HEK293 (cell line): ENCODE data around the gene DNMT3B.

Source experiments
- CTCF ChIA-PET: fragments of 350-600 bp; formaldehyde crosslinking; extraction: SDS; loops from one replicate; lab custom pipeline; 2021; ENCODE audit warnings: antibody characterized with exemption; lab: Yijun Ruan, JAX
- POLR2A ChIA-PET: fragments of 300-600 bp; formaldehyde crosslinking; extraction: SDS; loops from one replicate; lab custom pipeline; 2020; ENCODE audit warnings: antibody characterized with exemption, inconsistent platforms; lab: Yijun Ruan, JAX
- H3K27ac ChIP-seq: fragments of 200-500 bp; sonication (Bioruptor generic); 2 replicates; pipeline ENCODE4 v1.5.1; 2014; ENCODE audit warnings: low read depth, low read length, control low read depth, inconsistent platforms; ENCODE audit errors: extremely low read depth
- H3K36me3 ChIP-seq, 2 experiments: fragments of 200-500 bp in 1 of 2; sonication (Bioruptor generic) in 1 of 2; 1 replicate in 1 of 2; 2 replicates in 1 of 2; pipeline ENCODE4 v1.5.1; 2014 to 2017; ENCODE audit warnings: inconsistent platforms in 2 of 2, low read length in 2 of 2; ENCODE audit not compliant: control insufficient read depth in 2 of 2, insufficient read depth in 1 of 2
- H3K4me1 ChIP-seq: fragments of 200-500 bp; sonication (Bioruptor generic); 2 replicates; pipeline ENCODE4 v1.5.1; 2014; ENCODE audit warnings: mild to moderate bottlenecking, low read length, inconsistent platforms; ENCODE audit not compliant: control insufficient read depth, insufficient read depth
- H3K4me3 ChIP-seq: 2 replicates; pipeline ENCODE4 v1.5.1; 2011; ENCODE audit warnings: low read depth, mild to moderate bottlenecking, control low read depth, low read length, moderate library complexity
- H3K9me3 ChIP-seq: fragments of 200-500 bp; sonication (Bioruptor generic); 2 replicates; pipeline ENCODE4 v1.5.1; 2014; ENCODE audit warnings: low read depth, low read length, inconsistent platforms; ENCODE audit not compliant: control insufficient read depth, insufficient read depth
- IKZF3 ChIP-seq: fragments of 450-650 bp; IDR thresholded peaks from 2 replicates; pipeline ENCODE4 v1.5.0; 2018; ENCODE audit warnings: missing biosample characterization, mild to moderate bottlenecking, missing genetic modification characterization, moderate library complexity
- MEIS1 ChIP-seq: sonication (generic); formaldehyde crosslinking; IDR thresholded peaks from 2 replicates; pipeline ENCODE4 v1.8.1; 2022; ENCODE audit warnings: missing genetic modification reagents, mild to moderate bottlenecking, borderline replicate concordance
- SCRT1 ChIP-seq: fragments of 450-650 bp; formaldehyde crosslinking; IDR thresholded peaks from 2 replicates; pipeline ENCODE4 v1.5.1; 2016; ENCODE audit warnings: missing biosample characterization, missing genetic modification characterization, borderline replicate concordance
- SP3 ChIP-seq: fragments of 450-650 bp; formaldehyde crosslinking; IDR thresholded peaks from 2 replicates; pipeline ENCODE4 v1.5.1; 2016; ENCODE audit warnings: missing biosample characterization, missing genetic modification characterization
- ZBTB7A ChIP-seq: fragments of 450-650 bp; formaldehyde crosslinking; IDR thresholded peaks from 2 replicates; pipeline ENCODE4 v1.5.1; 2016; ENCODE audit warnings: low read depth, missing biosample characterization, missing genetic modification characterization
- ZFP69B ChIP-seq: fragments of 450-650 bp; formaldehyde crosslinking; IDR thresholded peaks from 2 replicates; pipeline ENCODE4 v1.5.1; 2016; ENCODE audit warnings: missing biosample characterization, missing genetic modification characterization
- ZNF10 ChIP-seq: fragments of 450-650 bp; formaldehyde crosslinking; IDR thresholded peaks from 2 replicates; pipeline ENCODE4 v1.5.1; 2017; ENCODE audit warnings: missing biosample characterization, missing genetic modification characterization
- ZNF121 ChIP-seq: fragments of 450-650 bp; formaldehyde crosslinking; IDR thresholded peaks from 2 replicates; pipeline ENCODE4 v1.5.1; 2016; ENCODE audit warnings: missing biosample characterization, missing genetic modification characterization
- ZNF132 ChIP-seq: fragments of 450-650 bp; formaldehyde crosslinking; IDR thresholded peaks from 2 replicates; pipeline ENCODE4 v1.5.1; 2017; ENCODE audit warnings: missing biosample characterization, missing genetic modification characterization, borderline replicate concordance
- ZNF140 ChIP-seq: fragments of 450-650 bp; formaldehyde crosslinking; IDR thresholded peaks from 2 replicates; pipeline ENCODE4 v1.5.1; 2016; ENCODE audit warnings: missing biosample characterization, missing genetic modification characterization
- ZNF169 ChIP-seq: fragments of 450-650 bp; formaldehyde crosslinking; IDR thresholded peaks from 2 replicates; pipeline ENCODE4 v1.5.1; 2016; ENCODE audit warnings: missing biosample characterization, missing genetic modification characterization
- ZNF184 ChIP-seq: fragments of 450-650 bp; IDR thresholded peaks from 2 replicates; pipeline ENCODE4 v1.5.1; 2018; ENCODE audit warnings: missing biosample characterization, mild to moderate bottlenecking, missing genetic modification characterization
- ZNF2 ChIP-seq: fragments of 450-650 bp; formaldehyde crosslinking; IDR thresholded peaks from 2 replicates; pipeline ENCODE4 v1.5.1; 2016; ENCODE audit warnings: missing biosample characterization, missing genetic modification characterization
- ZNF311 ChIP-seq: fragments of 450-650 bp; formaldehyde crosslinking; IDR thresholded peaks from 2 replicates; pipeline ENCODE4 v1.5.1; 2017; ENCODE audit warnings: missing biosample characterization, missing genetic modification characterization, borderline replicate concordance
- ZNF324 ChIP-seq: fragments of 450-650 bp; formaldehyde crosslinking; IDR thresholded peaks from 2 replicates; pipeline ENCODE4 v1.5.1; 2016; ENCODE audit warnings: missing biosample characterization, missing genetic modification characterization
- ZNF335 ChIP-seq: fragments of 450-650 bp; formaldehyde crosslinking; conservative IDR thresholded peaks from 2 replicates; pipeline ENCODE4 v1.5.1; 2016; ENCODE audit warnings: missing biosample characterization, missing genetic modification characterization
- ZNF341 ChIP-seq: fragments of 450-650 bp; formaldehyde crosslinking; IDR thresholded peaks from 2 replicates; pipeline ENCODE4; 2016; ENCODE audit warnings: low read depth, missing biosample characterization, missing genetic modification characterization
- ZNF48 ChIP-seq: fragments of 450-650 bp; formaldehyde crosslinking; IDR thresholded peaks from 2 replicates; pipeline ENCODE4 v1.5.1; 2016; ENCODE audit warnings: missing biosample characterization, missing genetic modification characterization
- ZNF621 ChIP-seq: fragments of 450-650 bp; formaldehyde crosslinking; IDR thresholded peaks from 2 replicates; pipeline ENCODE4 v1.5.1; 2017; ENCODE audit warnings: missing biosample characterization, missing genetic modification characterization
- ZNF624 ChIP-seq: fragments of 450-650 bp; formaldehyde crosslinking; IDR thresholded peaks from 2 replicates; pipeline ENCODE4 v1.5.1; 2017; ENCODE audit warnings: missing biosample characterization, missing genetic modification characterization
- ZNF626 ChIP-seq: fragments of 450-650 bp; sonication (Bioruptor Pico); formaldehyde crosslinking; IDR thresholded peaks from 2 replicates; pipeline ENCODE4 v1.5.1; 2018; ENCODE audit warnings: missing biosample characterization, missing genetic modification characterization, inconsistent platforms
- ZNF658 ChIP-seq: fragments of 450-650 bp; formaldehyde crosslinking; IDR thresholded peaks from 2 replicates; pipeline ENCODE4; 2016; ENCODE audit warnings: missing biosample characterization, missing genetic modification characterization
- ZNF660 ChIP-seq: fragments of 450-650 bp; IDR thresholded peaks from 2 replicates; pipeline ENCODE4 v1.5.1; 2018; ENCODE audit warnings: missing biosample characterization, mild to moderate bottlenecking, missing genetic modification characterization
- ZNF677 ChIP-seq: fragments of 450-650 bp; IDR thresholded peaks from 2 replicates; pipeline ENCODE4 v1.5.0; 2018; ENCODE audit warnings: missing biosample characterization, mild to moderate bottlenecking, missing genetic modification characterization, moderate library complexity
- ZNF707 ChIP-seq: fragments of 450-650 bp; formaldehyde crosslinking; IDR thresholded peaks from 2 replicates; pipeline ENCODE4 v1.5.1; 2016; ENCODE audit warnings: missing biosample characterization, missing genetic modification characterization
- TF ChIP-seq, protein P1 (sequence below): fragments of 450-650 bp; formaldehyde crosslinking; IDR thresholded peaks from 2 replicates; pipeline ENCODE4 v1.5.1; 2016; ENCODE audit warnings: missing biosample characterization, missing genetic modification characterization
- TF ChIP-seq, protein P2 (sequence below): fragments of 450-650 bp; formaldehyde crosslinking; IDR thresholded peaks from 2 replicates; pipeline ENCODE4 v1.5.1; 2017; ENCODE audit warnings: missing biosample characterization, missing genetic modification characterization

Gene DNMT3B

DNA sequence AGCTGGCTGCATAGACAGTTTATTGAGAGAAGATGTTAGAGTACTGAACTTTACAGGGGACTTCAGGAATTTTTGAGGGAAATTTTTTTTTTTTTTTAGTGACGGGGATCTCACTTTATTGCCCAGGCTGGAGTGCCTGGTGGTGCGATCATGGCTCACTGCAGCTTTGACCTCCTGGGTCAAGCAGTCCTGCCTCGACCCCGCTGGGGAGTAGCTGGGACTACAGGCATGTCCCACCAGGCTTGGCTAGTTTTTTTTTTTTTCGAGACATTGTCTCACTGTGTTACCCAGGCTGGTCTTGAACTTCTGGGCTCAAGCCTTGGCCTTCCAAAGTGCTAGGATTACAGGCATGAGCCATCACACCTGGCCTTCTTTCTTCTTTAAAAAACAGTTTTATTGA, 85.8 kb downstream of the DNMT3B start:
- H3K4me1 ChIP-seq = no peaks in the 10 kb centered on the region
- H3K36me3 ChIP-seq = peaks cover 16 to 81% of the 10 kb centered on the region in 2 experiments; a peak in 2 of 3 replicates
- H3K4me3 ChIP-seq = no peak overlapping the region
- no peak overlapping the region for H3K27ac ChIP-seq
- POLR2A ChIA-PET = no interaction called here
- no peak for TF ChIP-seq ZNF140 (tag by site-specific recombination)
- TF ChIP-seq MEIS1 (CRISPR knock-in tag) = no peak
- TF ChIP-seq ZNF132 = no peak
- TF ChIP-seq ZNF324 (tag by site-specific recombination) = no peak
- no peak for TF ChIP-seq ZNF626 (tag by site-specific recombination)
- TF ChIP-seq ZBTB7A (tag by site-specific recombination) = no peak
- TF ChIP-seq ZNF658 = no peak
- TF ChIP-seq ZNF184 = no peak
- TF ChIP-seq ZNF2 (tag by site-specific recombination) = no peak
- no peak for TF ChIP-seq ZNF335
- TF ChIP-seq, protein P1, sequence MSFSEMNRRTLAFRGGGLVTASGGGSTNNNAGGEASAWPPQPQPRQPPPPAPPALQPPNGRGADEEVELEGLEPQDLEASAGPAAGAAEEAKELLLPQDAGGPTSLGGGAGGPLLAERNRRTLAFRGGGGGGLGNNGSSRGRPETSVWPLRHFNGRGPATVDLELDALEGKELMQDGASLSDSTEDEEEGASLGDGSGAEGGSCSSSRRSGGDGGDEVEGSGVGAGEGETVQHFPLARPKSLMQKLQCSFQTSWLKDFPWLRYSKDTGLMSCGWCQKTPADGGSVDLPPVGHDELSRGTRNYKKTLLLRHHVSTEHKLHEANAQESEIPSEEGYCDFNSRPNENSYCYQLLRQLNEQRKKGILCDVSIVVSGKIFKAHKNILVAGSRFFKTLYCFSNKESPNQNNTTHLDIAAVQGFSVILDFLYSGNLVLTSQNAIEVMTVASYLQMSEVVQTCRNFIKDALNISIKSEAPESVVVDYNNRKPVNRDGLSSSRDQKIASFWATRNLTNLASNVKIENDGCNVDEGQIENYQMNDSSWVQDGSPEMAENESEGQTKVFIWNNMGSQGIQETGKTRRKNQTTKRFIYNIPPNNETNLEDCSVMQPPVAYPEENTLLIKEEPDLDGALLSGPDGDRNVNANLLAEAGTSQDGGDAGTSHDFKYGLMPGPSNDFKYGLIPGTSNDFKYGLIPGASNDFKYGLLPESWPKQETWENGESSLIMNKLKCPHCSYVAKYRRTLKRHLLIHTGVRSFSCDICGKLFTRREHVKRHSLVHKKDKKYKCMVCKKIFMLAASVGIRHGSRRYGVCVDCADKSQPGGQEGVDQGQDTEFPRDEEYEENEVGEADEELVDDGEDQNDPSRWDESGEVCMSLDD (tag by site-specific recombination) = no peak
- TF ChIP-seq ZNF10 (tag by site-specific recombination) = no peak
- TF ChIP-seq ZNF677 (tag by site-specific recombination) = no peak
- TF ChIP-seq SCRT1 = no peak
- no peaks in the 10 kb centered on the region for H3K9me3 ChIP-seq
- CTCF ChIA-PET = interaction anchor here (0.9 kb wide), 1 partner anchor 11 kb away, joined by 3 read pairs; no protein-coding TSS in a partner anchor

DNA sequence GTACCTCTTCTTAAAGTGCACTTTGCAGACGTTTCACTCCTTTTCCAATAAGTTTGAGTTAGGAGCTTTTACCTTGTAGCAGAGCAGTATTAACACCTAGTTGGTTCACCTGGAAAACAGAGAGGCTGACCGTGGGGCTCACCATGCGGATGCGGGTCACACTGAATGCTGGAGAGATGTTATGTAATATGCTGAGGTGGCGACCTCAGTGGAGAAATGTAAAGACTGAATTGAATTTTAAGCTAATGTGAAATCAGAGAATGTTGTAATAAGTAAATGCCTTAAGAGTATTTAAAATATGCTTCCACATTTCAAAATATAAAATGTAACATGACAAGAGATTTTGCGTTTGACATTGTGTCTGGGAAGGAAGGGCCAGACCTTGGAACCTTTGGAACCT, 86.7 kb downstream of the DNMT3B start:
- H3K9me3 ChIP-seq = no peaks in the 10 kb centered on the region
- H3K4me1 ChIP-seq = no peaks in the 10 kb centered on the region
- H3K4me3 ChIP-seq = no peak overlapping the region
- no peak overlapping the region for H3K27ac ChIP-seq
- no peak for TF ChIP-seq ZFP69B (tag by site-specific recombination)
- peaks cover 12 to 76% of the 10 kb centered on the region in 2 experiments; a peak in 2 of 3 replicates for H3K36me3 ChIP-seq
- ChIA-PET POLR2A (no interaction called here), CTCF (interaction anchor here (0.7 to 1.2 kb wide), 2 partner anchors 70 to 154 kb away, joined by 3 read pairs; no protein-coding TSS in a partner anchor)

DNA sequence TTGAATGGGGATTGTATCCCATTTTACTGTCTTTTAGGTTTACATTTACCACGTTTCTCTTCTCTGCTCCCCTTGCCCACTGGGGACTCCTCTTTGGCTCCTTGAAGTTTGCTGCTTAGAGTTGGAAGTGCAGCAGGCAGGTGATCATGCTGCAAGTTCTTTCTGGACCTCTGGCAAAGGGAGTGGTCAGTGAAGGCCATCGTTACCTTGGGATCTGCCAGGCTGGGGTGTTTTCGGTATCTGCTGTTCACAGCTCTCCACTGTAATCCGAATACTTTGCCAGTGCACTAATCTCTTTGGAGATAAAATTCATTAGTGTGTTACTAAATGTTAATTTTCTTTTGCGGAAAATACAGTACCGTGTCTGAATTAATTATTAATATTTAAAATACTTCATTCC, 87.4 kb downstream of the DNMT3B start:
- TF ChIP-seq ZNF169 (tag by site-specific recombination) (no peak), ZNF621 (tag by site-specific recombination) (no peak), ZNF660 (tag by site-specific recombination) (no peak), ZNF121 (tag by site-specific recombination) (no peak), ZNF341 (tag by site-specific recombination) (no peak), ZNF311 (no peak), ZNF48 (no peak), ZNF707 (no peak), ZNF624 (tag by site-specific recombination) (no peak), SP3 (tag by site-specific recombination) (no peak), IKZF3 (tag by site-specific recombination) (no peak)
- TF ChIP-seq, protein P2, sequence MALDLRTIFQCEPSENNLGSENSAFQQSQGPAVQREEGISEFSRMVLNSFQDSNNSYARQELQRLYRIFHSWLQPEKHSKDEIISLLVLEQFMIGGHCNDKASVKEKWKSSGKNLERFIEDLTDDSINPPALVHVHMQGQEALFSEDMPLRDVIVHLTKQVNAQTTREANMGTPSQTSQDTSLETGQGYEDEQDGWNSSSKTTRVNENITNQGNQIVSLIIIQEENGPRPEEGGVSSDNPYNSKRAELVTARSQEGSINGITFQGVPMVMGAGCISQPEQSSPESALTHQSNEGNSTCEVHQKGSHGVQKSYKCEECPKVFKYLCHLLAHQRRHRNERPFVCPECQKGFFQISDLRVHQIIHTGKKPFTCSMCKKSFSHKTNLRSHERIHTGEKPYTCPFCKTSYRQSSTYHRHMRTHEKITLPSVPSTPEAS (tag by site-specific recombination) = no peak
- H3K27ac ChIP-seq = no peak overlapping the region
- CTCF ChIA-PET = interaction anchor here (0.7 to 1.2 kb wide), 2 partner anchors 71 to 155 kb away, joined by 3 read pairs; no protein-coding TSS in a partner anchor
- POLR2A ChIA-PET = no interaction called here
- no peaks in the 10 kb centered on the region for H3K9me3 ChIP-seq
- H3K36me3 ChIP-seq = peaks cover 7 to 75% of the 10 kb centered on the region in 2 experiments; a peak in 2 of 3 replicates
- H3K4me1 ChIP-seq = no peaks in the 10 kb centered on the region
- H3K4me3 ChIP-seq = no peak overlapping the region
